ENCODE measurements around the gene MRPL41.
"Not testable (repeated sequence)": the region's sequence is repeated elsewhere in the genome, so short reads cannot be mapped to it uniquely, and the experiment has no call there.

The MRPL41 gene

GRCh38 chr9:137516144-137516917 lies 35.3 kb upstream of the MRPL41 start:
- H3K4me3 ChIP-seq (ENCODE audit: low read length) = no peak overlapping the region
- no peak for TF ChIP-seq ZNF274 (IDR thresholded peaks at IDR 0.05; ENCODE audit: low read depth, low read length)

GRCh38 chr9:137518661-137519459 lies 32.8 kb upstream of the MRPL41 start:
- H3K4me3 ChIP-seq (ENCODE audit: low read length) = not testable (repeated sequence)

- no peak for TF ChIP-seq ZNF274 (IDR thresholded peaks at IDR 0.05; ENCODE audit: low read depth, low read length)
- H3K4me3 ChIP-seq (ENCODE audit: low read length) = no peak overlapping the region
These were observed 32.1 kb upstream of the MRPL41 start for GRCh38 chr9:137519553-137519952.

- TF ChIP-seq ZNF274 (IDR thresholded peaks at IDR 0.05; ENCODE audit: low read depth, low read length) = no peak
- no peak overlapping the region for H3K4me3 ChIP-seq (ENCODE audit: low read length)
These were observed 30.9 kb upstream of the MRPL41 start for GRCh38 chr9:137520614-137521404.

GRCh38 chr9:137521405-137521985 lies 30.2 kb upstream of the MRPL41 start:
- TF ChIP-seq ZNF274 (IDR thresholded peaks at IDR 0.05; ENCODE audit: low read depth, low read length) = no peak
- no peak overlapping the region for H3K4me3 ChIP-seq (ENCODE audit: low read length)

GRCh38 chr9:137522746-137523455 lies 28.8 kb upstream of the MRPL41 start:
- no peak for TF ChIP-seq ZNF274 (IDR thresholded peaks at IDR 0.05; ENCODE audit: low read depth, low read length)

GRCh38 chr9:137524161-137524980 lies 27.3 kb upstream of the MRPL41 start:
- H3K4me3 ChIP-seq (ENCODE audit: low read length) = no peak overlapping the region

More at GRCh38 chr9:137522746-137523455, 28.8 kb upstream of the MRPL41 start:
- H3K4me3 ChIP-seq (ENCODE audit: low read length) = no peak overlapping the region

GRCh38 chr9:137524981-137525317 lies 26.7 kb upstream of the MRPL41 start:
- no peak for TF ChIP-seq ZNF274 (IDR thresholded peaks at IDR 0.05; ENCODE audit: low read depth, low read length)
- H3K4me3 ChIP-seq (ENCODE audit: low read length) = no peak overlapping the region

More at GRCh38 chr9:137524161-137524980, 27.3 kb upstream of the MRPL41 start:
- no peak for TF ChIP-seq ZNF274 (IDR thresholded peaks at IDR 0.05; ENCODE audit: low read depth, low read length)

GRCh38 chr9:137530331-137530730 lies 21.3 kb upstream of the MRPL41 start:
- TF ChIP-seq ZNF274 (IDR thresholded peaks at IDR 0.05; ENCODE audit: low read depth, low read length) = no peak

GRCh38 chr9:137531099-137531765 lies 20.4 kb upstream of the MRPL41 start:
- no peak for TF ChIP-seq ZNF274 (IDR thresholded peaks at IDR 0.05; ENCODE audit: low read depth, low read length)
- H3K4me3 ChIP-seq (ENCODE audit: low read length) = no peak overlapping the region

More at GRCh38 chr9:137530331-137530730, 21.3 kb upstream of the MRPL41 start:
- H3K4me3 ChIP-seq (ENCODE audit: low read length) = no peak overlapping the region

- not testable (repeated sequence) for H3K4me3 ChIP-seq (ENCODE audit: low read length)
These were observed 18.7 kb upstream of the MRPL41 start for GRCh38 chr9:137532891-137533468.
